HG03045 (cell line): ENCODE data around the gene GLUL.

Source experiments
- ATAC-seq: cut with Tn5 transposase; IDR thresholded peaks from one replicate; pipeline ENCODE4 v1.9.1; 2021; ENCODE audit warnings: mild to moderate bottlenecking, moderate library complexity; ENCODE audit not compliant: unreplicated experiment

GLUL gene

DNA sequence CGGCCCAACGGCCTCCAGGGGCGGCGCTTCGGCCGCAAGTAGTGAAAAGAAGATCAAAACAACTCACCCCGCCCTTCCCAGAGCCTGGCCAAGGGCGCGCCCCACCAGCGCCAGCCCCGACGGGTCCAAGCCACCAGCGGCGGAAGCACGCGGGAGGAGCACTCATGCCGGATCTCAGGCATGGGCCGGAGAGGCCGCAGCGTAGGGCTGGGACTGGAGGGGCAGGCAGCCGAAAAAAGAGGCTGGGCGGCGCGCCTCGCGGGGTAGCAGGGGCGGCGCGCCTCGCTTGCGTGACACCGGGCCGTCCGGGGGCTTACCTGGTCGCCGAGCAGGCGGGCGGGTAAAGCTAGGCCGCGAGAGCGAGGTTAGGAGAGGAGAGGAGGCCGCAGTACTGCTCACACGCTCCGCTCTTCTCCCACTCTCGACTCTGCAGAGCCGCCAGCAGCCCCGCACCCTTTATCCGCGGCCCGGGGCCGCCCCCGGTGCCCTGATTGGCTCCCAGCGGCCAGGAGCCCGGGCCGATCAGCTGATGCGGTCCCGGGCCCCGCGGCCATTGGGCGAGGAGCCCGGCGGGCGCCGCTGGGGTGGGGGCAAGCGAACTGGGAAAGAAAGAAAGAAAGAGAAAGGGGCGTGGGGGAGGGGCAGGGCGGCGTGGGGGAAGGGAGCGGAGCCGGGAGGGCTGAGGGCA is at the start of gene GLUL:
GLUL (minus strand) TSS at position 429 of the 688 bp plus-strand sequence. CDS start 3,053 bp downstream, outside the sequence.
- peak; percentile 77 for ATAC-seq

- no peak for ATAC-seq
Measured at GRCh38 chr1:182438326-182438725, 46.7 kb upstream of the GLUL start.

DNA sequence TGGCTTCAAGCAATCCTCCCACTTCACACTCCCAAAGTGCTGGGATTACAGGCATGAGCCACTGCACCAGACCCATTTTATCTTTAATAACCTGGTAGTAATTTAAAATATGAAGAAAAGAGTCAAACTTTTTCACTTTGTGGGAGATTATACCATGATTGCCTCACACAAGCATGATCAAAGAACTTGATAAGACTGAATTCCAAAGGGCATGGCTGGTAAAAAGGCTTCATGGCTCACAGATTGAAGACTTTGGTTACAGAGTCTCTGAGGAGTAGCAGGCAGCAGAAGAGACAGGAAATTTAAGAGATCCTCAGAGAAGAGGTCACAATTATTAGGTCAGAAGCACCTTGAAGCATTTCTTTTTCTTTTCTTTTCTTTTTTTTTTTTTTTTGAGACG is 42.0 kb upstream of the GLUL start:
- no peak for ATAC-seq

DNA sequence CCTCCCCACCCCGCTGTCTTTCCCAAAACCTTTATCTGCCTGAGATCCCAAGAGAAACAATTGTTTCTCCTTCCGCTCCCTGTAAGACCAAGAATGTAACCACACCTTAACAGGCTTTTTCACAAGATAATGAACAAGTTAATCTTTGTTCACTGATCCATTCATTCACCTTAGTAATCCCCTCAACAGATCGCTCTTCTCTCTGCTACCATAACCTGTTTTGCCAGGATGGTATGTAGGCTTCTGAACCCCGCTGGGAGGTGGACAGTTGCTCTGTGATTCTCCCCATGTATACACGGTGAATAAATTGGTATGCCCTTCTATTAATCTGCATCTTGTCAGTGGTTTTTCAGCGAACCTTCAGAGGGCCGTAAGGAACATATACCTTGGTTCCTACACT is 39.7 kb upstream of the GLUL start:
- no peak for ATAC-seq

DNA sequence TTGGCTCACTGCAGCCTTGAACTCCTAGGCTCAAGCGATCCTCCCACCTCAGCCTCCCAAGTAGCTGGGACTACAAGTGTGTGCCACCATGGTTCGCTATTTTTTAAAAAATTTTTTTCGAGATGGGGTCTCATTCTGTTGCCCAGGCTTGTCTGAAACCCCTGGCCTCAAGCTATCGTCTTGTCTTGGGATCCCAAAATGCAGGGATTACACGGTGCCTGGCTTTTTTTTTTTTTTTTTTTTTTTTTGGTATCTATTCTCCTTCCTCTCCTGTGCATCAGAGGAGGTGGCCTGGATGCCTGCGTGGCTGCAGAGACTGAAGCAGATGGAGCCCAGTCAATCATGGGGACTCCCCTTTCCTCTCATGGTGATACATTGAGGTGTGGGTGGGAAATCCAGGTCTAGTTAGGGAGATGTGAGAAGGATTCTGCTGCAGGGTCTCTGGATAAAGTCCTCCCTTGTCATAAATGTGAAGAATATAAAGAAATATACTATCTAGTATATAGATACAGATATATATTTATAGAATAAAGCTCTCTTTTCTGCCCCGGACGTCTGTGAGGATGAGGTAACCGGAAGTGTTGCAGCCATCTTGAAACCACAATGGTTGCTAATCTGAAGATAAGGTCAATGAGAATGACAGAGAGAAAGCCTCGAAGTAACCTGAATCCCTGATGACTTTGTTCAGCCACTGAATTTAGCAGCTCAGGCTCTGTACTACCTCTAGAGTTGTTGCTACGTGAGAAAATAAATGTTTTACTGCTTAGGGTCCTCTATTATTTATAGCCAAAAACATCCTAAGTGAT is 38.9 kb upstream of the GLUL start:
- no peak for ATAC-seq

GRCh38 chr1:182428043-182428442 is 36.5 kb upstream of the GLUL start:
- no peak for ATAC-seq

GRCh38 chr1:182426442-182427430 is 35.1 kb upstream of the GLUL start:
- ATAC-seq: peak; percentile 63

GRCh38 chr1:182415789-182416188 is 24.2 kb upstream of the GLUL start:
- no peak for ATAC-seq

DNA sequence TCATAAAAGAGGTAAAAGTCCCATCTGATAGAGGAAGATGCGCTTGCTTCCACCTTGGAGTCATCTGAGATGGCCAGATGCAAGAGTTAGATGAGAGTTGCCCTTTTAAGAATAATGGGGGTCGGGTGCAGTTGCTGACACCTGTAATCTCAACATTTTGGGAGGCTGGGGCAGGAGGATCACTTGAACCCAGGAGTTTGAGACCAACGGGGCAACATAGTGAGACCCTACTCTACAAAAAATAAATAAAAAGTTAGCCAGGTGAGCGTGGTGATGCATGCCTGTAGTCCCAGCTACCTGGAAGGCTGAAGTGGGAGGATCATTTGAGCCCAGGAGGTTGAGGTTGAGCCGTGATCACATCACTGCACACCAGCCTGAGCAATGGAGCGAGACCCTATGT is 22.4 kb upstream of the GLUL start:
- ATAC-seq: no peak

DNA sequence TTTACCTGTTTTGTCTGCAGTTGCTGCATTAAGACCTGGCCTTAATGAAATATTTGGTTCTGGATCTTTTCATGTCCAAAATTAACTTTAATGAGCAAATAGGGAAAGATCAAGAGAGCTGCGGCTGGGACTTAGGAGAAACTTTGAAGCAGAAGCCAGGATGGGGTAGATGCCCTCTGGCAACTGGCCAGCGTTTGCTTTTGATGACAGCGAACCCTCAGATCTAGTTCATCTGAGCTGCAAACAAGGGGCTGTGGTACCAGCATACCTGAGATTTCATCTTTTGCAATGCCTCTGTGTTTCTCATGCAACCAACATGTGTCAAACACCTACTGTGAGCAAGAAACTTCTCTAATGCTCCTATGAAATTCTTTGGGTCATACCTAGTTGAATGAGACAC is 21.9 kb upstream of the GLUL start:
- ATAC-seq: no peak

GRCh38 chr1:182410620-182411273 is 19.2 kb upstream of the GLUL start:
- ATAC-seq: no peak

DNA sequence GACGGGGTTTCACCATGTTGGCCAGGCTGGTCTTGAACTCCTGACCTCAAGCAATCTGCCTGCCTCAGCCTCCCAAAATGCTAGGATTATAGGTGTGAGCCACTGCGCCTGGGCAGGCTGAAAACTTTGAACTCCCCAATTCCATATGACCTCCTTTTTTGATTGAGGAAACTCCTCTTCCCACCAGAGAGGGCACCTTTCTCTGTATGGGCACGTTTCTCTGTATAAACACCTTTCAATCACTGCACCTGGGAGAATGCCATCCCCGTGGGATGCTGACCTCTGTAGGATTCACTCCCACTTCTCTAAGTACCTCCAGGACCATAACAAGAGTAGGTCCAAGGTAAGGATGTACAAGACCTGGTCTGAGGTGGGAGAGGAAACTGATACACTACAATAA is 18.5 kb upstream of the GLUL start:
- no peak for ATAC-seq

GRCh38 chr1:182408435-182409075 is 17.0 kb upstream of the GLUL start:
- ATAC-seq: no peak

DNA sequence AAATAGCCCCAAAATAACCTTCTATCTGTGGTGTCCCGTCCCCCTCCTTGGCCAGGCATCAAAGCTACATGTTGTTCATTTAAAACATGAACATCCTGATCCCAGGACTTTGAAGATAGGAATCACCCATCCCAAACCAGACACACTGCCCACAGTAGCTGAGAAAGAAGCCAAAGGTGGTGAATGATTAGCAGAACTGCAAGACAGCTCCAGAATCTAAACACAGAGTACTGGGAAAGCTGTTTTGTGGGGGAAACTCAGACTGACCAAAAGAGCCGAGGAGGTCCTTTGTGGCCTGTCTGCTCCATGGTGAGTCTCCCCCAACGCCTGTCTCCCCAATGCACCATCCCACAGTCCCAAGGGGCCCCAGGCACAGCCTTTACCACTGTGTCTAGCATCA is 16.1 kb upstream of the GLUL start:
- ATAC-seq: no peak

DNA sequence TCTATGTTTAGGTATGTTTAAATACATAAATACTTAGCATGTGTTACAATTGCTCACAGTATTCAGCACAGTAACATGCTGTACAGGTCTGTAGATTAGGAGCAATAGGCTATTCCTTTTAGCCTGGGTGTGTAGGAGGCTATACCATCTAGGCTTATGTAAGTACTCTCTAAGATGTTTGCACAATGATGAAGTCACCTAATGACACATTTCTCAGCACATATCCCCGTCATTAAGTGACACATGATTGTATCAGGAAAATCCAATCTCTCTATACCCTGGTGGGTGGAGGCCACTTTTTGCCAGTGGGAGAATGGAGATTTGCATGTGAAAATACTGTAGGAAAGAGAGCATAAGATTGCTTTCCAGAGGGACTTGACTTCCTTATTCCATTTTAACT is 14.4 kb upstream of the GLUL start:
- no peak for ATAC-seq

GRCh38 chr1:182405578-182405977 is 14.0 kb upstream of the GLUL start:
- ATAC-seq: no peak

- ATAC-seq: no peak
Measured at GRCh38 chr1:182404781-182405180, 13.2 kb upstream of the GLUL start.

GRCh38 chr1:182400567-182400966 is 9.0 kb upstream of the GLUL start, which contains the start of gene TEDDM1:
Gene TEDDM1, minus strand, starts transcription at chr1:182400667. Its CDS starts 182 bp downstream, at chr1:182400485.
- ATAC-seq: no peak

DNA sequence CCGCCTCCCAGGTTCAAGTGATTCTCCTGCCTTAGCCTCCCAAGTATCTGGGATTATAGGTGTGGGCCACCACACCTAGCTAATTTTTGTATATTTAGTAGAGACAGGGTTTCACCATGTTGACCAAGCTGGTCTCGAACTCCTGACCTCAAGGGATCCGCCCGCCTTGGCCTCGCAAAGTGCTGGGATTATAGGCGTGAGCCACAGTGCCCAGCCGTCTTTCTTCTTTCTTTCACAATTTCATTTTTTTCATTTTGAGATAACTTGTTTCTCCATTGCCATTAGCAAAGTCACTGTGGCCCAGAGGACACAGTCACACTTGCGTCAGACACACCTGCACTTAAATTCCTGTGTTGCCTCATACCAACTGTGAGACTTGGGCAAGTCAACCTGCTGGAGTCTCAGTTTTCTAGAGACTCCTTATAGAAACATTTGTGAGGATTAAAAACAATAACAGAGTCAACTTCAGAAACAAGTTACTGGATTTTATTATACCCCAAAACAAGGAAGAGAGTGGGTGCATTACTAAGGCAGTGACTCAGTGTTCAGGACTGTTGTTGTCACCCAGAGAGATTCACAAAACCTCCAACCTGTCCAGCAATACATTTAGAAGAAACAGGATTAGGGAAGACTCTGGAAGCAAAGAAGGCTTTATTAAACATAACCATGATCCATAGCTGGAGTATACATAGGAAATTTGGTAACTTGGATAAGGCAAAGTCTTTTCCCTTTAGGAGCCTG is 6.2 kb upstream of the GLUL start:
- ATAC-seq: no peak
